Gastrocnemius medialis (tissue), 4 donors: Measurements from ENCODE around the gene ZFHX3. TPM values are rescaled to one million over a fixed set of nuclear protein-coding genes. Genes with fewer than 3 reads are reported as not detected.

Source experiments
- ATAC-seq, 2 donors: fragments of 150-250 bp; one replicate each; pipeline ENCODE4 v1.9.1; 2016
- DNase-seq, 2 donors: peaks; one replicate each; pipeline ENCODE4 v3.0.0-alpha.2; 2019
- H3K27ac ChIP-seq, 4 donors: fragments of 200-600 bp; sonication (generic); 1 replicate in 1 of 4; 2 replicates in 3 of 4; pipeline ENCODE4 v1.5.1; 2016 to 2018; ENCODE audit warnings: mild to moderate bottlenecking in 2 of 4, moderate library complexity in 1 of 4
- H3K27me3 ChIP-seq, 3 donors: fragments of 200-600 bp; sonication (generic) in 2 of 3; 1 replicate in 1 of 3; 2 replicates in 2 of 3; pipeline versions ENCODE4 v1.5.1 to v1.6.0; 2016 to 2019; ENCODE audit warnings: mild to moderate bottlenecking in 1 of 3, moderate library complexity in 1 of 3
- H3K36me3 ChIP-seq, 2 donors: fragments of 200-600 bp; sonication (generic) in 1 of 2; one replicate each; pipeline ENCODE4 v1.5.1; 2017 to 2018
- H3K4me1 ChIP-seq, 2 donors: fragments of 200-600 bp; sonication (generic) in 1 of 2; one replicate each; pipeline ENCODE4 v1.5.1; 2016 to 2017; ENCODE audit warnings: mild to moderate bottlenecking in 2 of 2
- H3K4me3 ChIP-seq, 4 donors: fragments of 200-600 bp; sonication (generic) in 3 of 4; 1 replicate in 1 of 4; 2 replicates in 3 of 4; pipeline ENCODE4 v1.5.1; 2016 to 2019; ENCODE audit warnings: mild to moderate bottlenecking in 2 of 4
- H3K9me3 ChIP-seq, 3 donors: fragments of 200-600 bp; sonication (generic) in 2 of 3; 1 replicate in 1 of 3; 2 replicates in 2 of 3; pipeline ENCODE4 v1.5.1; 2016 to 2019
- POLR2A ChIP-seq, 2 donors: fragments of 450-650 bp; IDR thresholded peaks; one replicate each; pipeline ENCODE4 v1.6.1; 2017; ENCODE audit warnings: antibody characterized with exemption in 2 of 2, mild to moderate bottlenecking in 2 of 2, moderate library complexity in 2 of 2
- in situ Hi-C, 4 donors: fragments of 200-750 bp; cut with MboI; loops; one replicate each; pipeline versions ENCODE4 v1.15.0 to v1.8.0; 2017; ENCODE audit warnings: low sequenced_read_pairs in 4 of 4
- intact Hi-C: fragments of 100-400 bp; cut with DNase I; formaldehyde crosslinking; loops from one replicate; pipeline ENCODE4 v1.15.1; 2023; ENCODE audit warnings: low total_unique reads
- total RNA-seq, 4 donors: library from RNA; depleted of rRNA; stranded (reverse); fragments of >200 nt; gene quantifications; one replicate each; pipeline versions ENCODE4 v1.1.0 to v1.2.3, GENCODE V29; 2016
- TF ChIP-seq, protein P1 (sequence below), 5 experiments: fragments of 450-650 bp in 3 of 5; fragments of 200-600 bp in 2 of 5; sonication (generic) in 2 of 5; IDR thresholded peaks in 4 of 5; conservative IDR thresholded peaks in 1 of 5; 1 replicate in 4 of 5; 2 replicates in 1 of 5; pipeline ENCODE4 v1.5.1; 2016 to 2019; ENCODE audit warnings: antibody characterized with exemption in 5 of 5, mild to moderate bottlenecking in 3 of 5, moderate library complexity in 3 of 5

Gene ZFHX3
- total RNA-seq, 4 donors from 2014 or later, result 14.0 to 28.5 (median 27.3) TPM

DNA sequence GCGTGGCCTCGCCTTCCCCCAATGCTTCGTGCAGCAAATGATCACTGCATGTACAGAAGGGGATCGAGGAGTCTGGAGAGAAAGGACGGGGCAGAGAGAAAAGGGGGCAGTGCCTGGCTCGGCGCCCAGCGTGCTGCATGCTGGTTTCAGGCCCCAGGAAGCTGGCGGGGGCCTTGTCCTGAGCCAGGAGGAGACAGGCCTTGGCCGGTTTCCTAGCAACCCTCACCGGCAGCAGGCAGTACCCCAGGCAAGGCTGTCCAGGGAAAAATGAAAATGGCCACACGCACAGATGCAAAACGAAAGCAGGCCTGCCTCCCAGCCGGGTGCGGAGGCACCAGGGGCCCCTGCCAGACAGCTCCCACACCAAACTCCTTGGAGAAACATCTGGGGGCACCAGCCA is 126.3 kb downstream of the ZFHX3 start:
- ATAC-seq (no peak), DNase-seq (no peak)
- Histone ChIP-seq H3K27me3 (no peaks in the 10 kb centered on the region), H3K36me3 (no peaks in the 10 kb centered on the region), H3K4me3 (no peak overlapping the region), H3K27ac (no peak overlapping the region), H3K4me1 (peaks cover 6 to 21% of the 10 kb centered on the region in 2 donors), H3K9me3 (no peaks in the 10 kb centered on the region)
- in situ Hi-C loops, result no loop called here
- intact Hi-C loops, result no loop called here
- TF ChIP-seq, protein P1, sequence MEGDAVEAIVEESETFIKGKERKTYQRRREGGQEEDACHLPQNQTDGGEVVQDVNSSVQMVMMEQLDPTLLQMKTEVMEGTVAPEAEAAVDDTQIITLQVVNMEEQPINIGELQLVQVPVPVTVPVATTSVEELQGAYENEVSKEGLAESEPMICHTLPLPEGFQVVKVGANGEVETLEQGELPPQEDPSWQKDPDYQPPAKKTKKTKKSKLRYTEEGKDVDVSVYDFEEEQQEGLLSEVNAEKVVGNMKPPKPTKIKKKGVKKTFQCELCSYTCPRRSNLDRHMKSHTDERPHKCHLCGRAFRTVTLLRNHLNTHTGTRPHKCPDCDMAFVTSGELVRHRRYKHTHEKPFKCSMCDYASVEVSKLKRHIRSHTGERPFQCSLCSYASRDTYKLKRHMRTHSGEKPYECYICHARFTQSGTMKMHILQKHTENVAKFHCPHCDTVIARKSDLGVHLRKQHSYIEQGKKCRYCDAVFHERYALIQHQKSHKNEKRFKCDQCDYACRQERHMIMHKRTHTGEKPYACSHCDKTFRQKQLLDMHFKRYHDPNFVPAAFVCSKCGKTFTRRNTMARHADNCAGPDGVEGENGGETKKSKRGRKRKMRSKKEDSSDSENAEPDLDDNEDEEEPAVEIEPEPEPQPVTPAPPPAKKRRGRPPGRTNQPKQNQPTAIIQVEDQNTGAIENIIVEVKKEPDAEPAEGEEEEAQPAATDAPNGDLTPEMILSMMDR (IDR thresholded peaks at IDR 0.05 in 4 of 5, conservative IDR thresholded peaks at IDR 0.05 in 1 of 5), result no peak
- no peak for TF ChIP-seq POLR2A (IDR thresholded peaks at IDR 0.05)

DNA sequence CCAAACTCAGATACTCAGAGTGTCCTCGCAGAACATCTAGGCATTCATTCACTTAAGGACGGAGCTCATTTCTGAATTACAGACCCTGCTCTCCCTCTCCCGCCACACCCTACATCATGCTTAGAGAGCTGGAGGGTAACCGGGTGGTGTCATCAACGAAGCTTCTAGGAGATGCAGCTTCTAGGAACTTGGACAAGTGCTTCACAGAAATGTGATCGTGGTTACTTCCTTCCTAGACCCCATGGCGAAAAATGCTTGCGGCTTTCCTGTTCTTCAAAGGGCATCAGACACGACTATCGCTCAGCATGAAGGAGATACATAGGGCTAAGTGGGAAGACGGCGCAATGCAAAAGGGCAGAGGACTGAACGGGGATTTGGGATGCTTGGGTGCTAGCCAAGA is 126.8 kb downstream of the ZFHX3 start:
- no peak for TF ChIP-seq POLR2A (IDR thresholded peaks at IDR 0.05)
- TF ChIP-seq, protein P1 (IDR thresholded peaks at IDR 0.05 in 4 of 5, conservative IDR thresholded peaks at IDR 0.05 in 1 of 5), result no peak
- Histone ChIP-seq H3K27me3 (no peaks in the 10 kb centered on the region), H3K27ac (no peak overlapping the region), H3K4me3 (no peak overlapping the region), H3K4me1 (peaks cover 8 to 19% of the 10 kb centered on the region in 2 donors), H3K9me3 (no peaks in the 10 kb centered on the region), H3K36me3 (no peaks in the 10 kb centered on the region)
- DNase-seq, result no peak
- intact Hi-C loops, result no loop called here
- in situ Hi-C loops, result no loop called here
- ATAC-seq, result no peak

DNA sequence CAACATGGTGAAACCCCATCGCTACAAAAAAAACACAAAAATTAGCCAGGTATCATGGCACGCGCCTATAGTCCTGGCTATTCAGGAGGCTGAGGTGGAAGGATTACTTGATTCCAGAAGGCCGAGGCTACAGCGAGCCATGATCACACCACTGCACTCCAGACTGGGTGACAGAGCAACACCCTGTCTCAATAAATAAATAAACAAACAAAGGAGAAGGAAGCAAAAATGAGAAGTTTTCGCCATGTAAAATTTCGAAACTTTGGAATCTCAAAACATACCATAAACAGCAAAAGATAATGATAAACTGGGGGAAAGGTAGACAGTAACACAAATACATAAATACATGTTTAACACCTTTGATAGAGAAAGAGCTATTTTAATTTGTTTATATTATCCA is 130.9 kb downstream of the ZFHX3 start:
- Histone ChIP-seq H3K27me3 (no peaks in the 10 kb centered on the region), H3K27ac (no peak overlapping the region), H3K9me3 (no peaks in the 10 kb centered on the region), H3K4me1 (peaks cover 7 to 8% of the 10 kb centered on the region in 2 donors), H3K4me3 (no peak overlapping the region), H3K36me3 (no peaks in the 10 kb centered on the region)
- in situ Hi-C loops, result no loop called here
- TF ChIP-seq, protein P1 (IDR thresholded peaks at IDR 0.05 in 4 of 5, conservative IDR thresholded peaks at IDR 0.05 in 1 of 5), result no peak
- DNase-seq (no peak), ATAC-seq (no peak)
- intact Hi-C loops, result no loop called here

DNA sequence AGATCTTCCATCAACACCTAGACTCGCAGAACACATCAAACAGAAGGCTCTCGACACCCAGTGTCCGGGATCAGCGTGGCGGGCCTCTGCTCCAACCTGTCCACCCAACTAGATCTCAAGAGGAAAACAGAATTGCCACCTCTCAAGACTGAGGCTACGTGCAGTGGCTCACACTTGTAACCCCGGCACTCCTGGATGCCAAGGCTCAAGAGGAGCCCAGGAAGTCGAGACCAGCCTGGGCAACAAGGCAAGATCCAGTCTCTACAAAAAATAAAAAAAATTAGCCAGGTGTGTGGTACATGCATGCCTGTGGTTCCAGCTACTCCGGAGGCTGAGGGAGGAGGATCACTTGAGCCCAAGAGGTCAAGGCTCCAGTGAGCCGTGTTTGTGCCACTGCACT is 132.6 kb downstream of the ZFHX3 start:
- DNase-seq (no peak), ATAC-seq (no peak)
- intact Hi-C loops, result no loop called here
- Histone ChIP-seq H3K27me3 (no peaks in the 10 kb centered on the region), H3K36me3 (no peaks in the 10 kb centered on the region), H3K27ac (no peak overlapping the region), H3K4me3 (no peak overlapping the region), H3K4me1 (peaks cover 0 to 8% of the 10 kb centered on the region in 2 donors), H3K9me3 (no peaks in the 10 kb centered on the region)
- no peak for TF ChIP-seq POLR2A (IDR thresholded peaks at IDR 0.05)
- TF ChIP-seq, protein P1 (IDR thresholded peaks at IDR 0.05 in 4 of 5, conservative IDR thresholded peaks at IDR 0.05 in 1 of 5), result no peak
- in situ Hi-C loops, result no loop called here

DNA sequence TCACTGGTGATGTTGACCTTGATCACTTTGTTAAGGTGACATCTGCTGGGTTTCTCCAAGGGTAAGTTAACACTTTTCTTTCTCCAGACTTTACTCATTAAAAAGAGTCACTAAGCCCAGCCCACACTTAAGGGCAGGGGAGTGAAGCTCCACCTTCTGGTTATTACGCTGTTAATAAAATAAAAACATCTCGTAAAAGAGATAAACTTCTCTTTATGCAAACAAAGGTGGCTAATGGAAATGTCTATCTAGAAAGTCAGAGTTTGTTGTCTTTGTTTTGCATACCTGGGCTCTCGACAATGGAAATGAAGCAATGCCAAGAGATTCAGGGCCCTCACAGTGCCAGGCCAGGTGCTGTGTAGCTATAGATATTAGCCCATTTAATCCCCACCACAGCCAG is 134.4 kb downstream of the ZFHX3 start:
- Histone ChIP-seq H3K36me3 (no peaks in the 10 kb centered on the region), H3K4me1 (peaks cover 6 to 18% of the 10 kb centered on the region in 2 donors), H3K4me3 (no peak overlapping the region), H3K27me3 (no peaks in the 10 kb centered on the region), H3K9me3 (no peaks in the 10 kb centered on the region), H3K27ac (no peak overlapping the region)
- in situ Hi-C loops (no loop called here), intact Hi-C loops (no loop called here)
- TF ChIP-seq, protein P1 (IDR thresholded peaks at IDR 0.05 in 4 of 5, conservative IDR thresholded peaks at IDR 0.05 in 1 of 5), result no peak
- TF ChIP-seq POLR2A (IDR thresholded peaks at IDR 0.05), result no peak
- no peak for ATAC-seq
- DNase-seq, result no peak
